IPS-15b (cell line): ENCODE results near the gene MEOX1.
"Not testable (repeated sequence)": the region's sequence is repeated elsewhere in the genome, so short reads cannot be mapped to it uniquely, and the experiment has no call there.

Experiments used
- H3K27me3 ChIP-seq: one replicate; pipeline ENCODE4 v1.6.1; 2013; ENCODE audit warnings: low read length; ENCODE audit not compliant: control insufficient read depth, insufficient read depth
- H3K36me3 ChIP-seq: one replicate; pipeline ENCODE4 v1.6.1; 2013; ENCODE audit warnings: low read length; ENCODE audit not compliant: control insufficient read depth, insufficient read depth
- H3K4me1 ChIP-seq: one replicate; pipeline ENCODE4 v1.6.1; 2013; ENCODE audit warnings: mild to moderate bottlenecking, low read length; ENCODE audit not compliant: control insufficient read depth, insufficient read depth
- H3K4me3 ChIP-seq: one replicate; pipeline ENCODE4 v1.5.1; 2013; ENCODE audit warnings: low read depth, low read length
- H3K9ac ChIP-seq: one replicate; pipeline ENCODE4 v1.6.1; 2013; ENCODE audit warnings: low read depth, mild to moderate bottlenecking, low read length
- H3K9me3 ChIP-seq: one replicate; pipeline ENCODE4 v1.6.1; 2013; ENCODE audit warnings: mild to moderate bottlenecking, low read length; ENCODE audit not compliant: control insufficient read depth, insufficient read depth

The MEOX1 gene

GRCh38 chr17:43695970-43696865 lies 34.5 kb upstream of the MEOX1 start:
- H3K4me3 ChIP-seq = no peak overlapping the region
- peaks cover 2% of the 10 kb centered on the region for H3K4me1 ChIP-seq
- H3K9me3 ChIP-seq = no peaks in the 10 kb centered on the region
- H3K9ac ChIP-seq = no peak overlapping the region
- H3K36me3 ChIP-seq = no peaks in the 10 kb centered on the region
- no peaks in the 10 kb centered on the region for H3K27me3 ChIP-seq

- Histone ChIP-seq H3K9me3 (no peaks in the 10 kb centered on the region), H3K9ac (no peak overlapping the region), H3K36me3 (no peaks in the 10 kb centered on the region), H3K4me3 (peak overlapping the region; percentile 4), H3K27me3 (no peaks in the 10 kb centered on the region), H3K4me1 (no peaks in the 10 kb centered on the region)
Observed at GRCh38 chr17:43694081-43694870, 32.6 kb upstream of the MEOX1 start.

DNA sequence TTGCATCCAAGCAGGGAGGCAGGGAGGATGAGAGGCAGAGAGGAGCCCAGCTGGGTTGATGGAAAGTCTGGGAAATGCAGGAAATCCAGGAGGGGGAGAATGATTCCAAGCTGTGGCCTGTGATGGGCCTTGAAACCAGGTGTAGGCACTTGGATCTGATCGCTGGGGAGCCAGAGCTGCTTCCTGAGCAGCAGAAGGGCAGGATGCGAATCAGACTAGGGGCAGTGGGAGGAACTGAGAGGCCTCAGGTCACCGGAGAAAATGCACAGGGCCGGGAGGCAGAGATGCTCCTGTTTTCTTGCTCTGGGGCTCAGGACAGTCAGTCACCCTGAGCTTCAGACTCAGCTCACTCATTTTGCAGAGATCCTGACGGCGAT lies 29.6 kb upstream of the MEOX1 start:
- H3K36me3 ChIP-seq = no peaks in the 10 kb centered on the region
- H3K9me3 ChIP-seq = no peaks in the 10 kb centered on the region
- no peak overlapping the region for H3K9ac ChIP-seq
- H3K4me1 ChIP-seq = no peaks in the 10 kb centered on the region
- no peaks in the 10 kb centered on the region for H3K27me3 ChIP-seq
- no peak overlapping the region for H3K4me3 ChIP-seq

DNA sequence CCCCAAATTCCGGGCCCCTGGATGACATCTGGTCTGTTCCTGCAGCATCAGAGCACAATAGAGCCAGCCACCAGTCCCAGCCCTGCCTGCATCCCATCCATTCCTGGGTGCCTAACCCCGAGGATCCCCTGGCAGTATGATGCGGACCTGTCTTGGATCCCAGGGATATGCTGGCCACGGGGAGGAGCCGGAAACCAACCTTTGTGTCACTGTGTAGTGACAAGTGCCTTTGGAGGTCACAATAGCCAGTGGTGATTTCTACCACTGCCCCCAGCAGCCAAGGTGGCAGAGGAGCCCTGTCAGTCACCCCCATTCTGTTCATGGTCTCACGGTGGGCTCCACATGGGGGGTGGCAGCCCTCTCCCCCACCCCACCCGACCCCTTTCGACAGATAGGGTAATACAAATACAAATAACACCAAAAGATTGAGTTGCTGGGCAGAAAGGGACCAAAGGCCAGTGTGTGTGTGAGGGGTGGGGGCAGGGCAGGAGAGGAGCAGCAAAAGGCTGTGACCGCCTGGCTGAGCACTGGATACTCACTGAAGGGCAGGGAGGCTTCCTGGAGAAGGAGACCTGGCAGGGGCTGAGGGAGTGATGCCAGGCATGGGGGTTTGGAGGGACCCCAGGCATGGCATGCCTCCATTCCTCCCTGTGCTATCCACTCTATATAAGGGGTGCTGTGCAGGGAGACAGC lies 29.0 kb upstream of the MEOX1 start:
- Histone ChIP-seq H3K9me3 (no peaks in the 10 kb centered on the region), H3K9ac (no peak overlapping the region), H3K36me3 (no peaks in the 10 kb centered on the region), H3K4me3 (no peak overlapping the region), H3K4me1 (no peaks in the 10 kb centered on the region), H3K27me3 (no peaks in the 10 kb centered on the region)

DNA sequence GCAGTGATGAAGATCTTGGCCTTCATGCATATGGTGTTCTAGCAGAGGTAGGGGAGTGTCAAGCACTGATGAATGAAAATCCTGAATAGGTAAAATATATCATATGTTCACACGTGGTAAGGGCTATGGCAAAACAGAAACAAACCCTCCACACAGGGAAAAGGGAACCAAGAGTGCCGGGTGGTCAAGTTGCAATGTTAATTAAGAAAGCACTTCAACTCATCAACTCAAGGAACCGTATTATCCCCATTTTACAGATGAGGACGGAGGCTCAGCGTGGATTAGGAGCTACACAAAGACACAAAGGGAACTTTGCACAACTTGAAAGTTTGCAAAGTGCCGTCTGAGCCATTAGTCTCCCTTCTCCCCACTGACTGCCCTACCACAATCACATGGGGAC lies 28.1 kb upstream of the MEOX1 start:
- Histone ChIP-seq H3K9ac (no peak overlapping the region), H3K9me3 (no peaks in the 10 kb centered on the region), H3K4me1 (no peaks in the 10 kb centered on the region), H3K36me3 (no peaks in the 10 kb centered on the region), H3K27me3 (no peaks in the 10 kb centered on the region), H3K4me3 (no peak overlapping the region)

GRCh38 chr17:43689131-43689530 lies 27.4 kb upstream of the MEOX1 start:
- no peak overlapping the region for H3K9ac ChIP-seq
- H3K9me3 ChIP-seq = no peaks in the 10 kb centered on the region
- no peak overlapping the region for H3K4me3 ChIP-seq
- H3K36me3 ChIP-seq = no peaks in the 10 kb centered on the region
- H3K27me3 ChIP-seq = no peaks in the 10 kb centered on the region
- H3K4me1 ChIP-seq = no peaks in the 10 kb centered on the region

DNA sequence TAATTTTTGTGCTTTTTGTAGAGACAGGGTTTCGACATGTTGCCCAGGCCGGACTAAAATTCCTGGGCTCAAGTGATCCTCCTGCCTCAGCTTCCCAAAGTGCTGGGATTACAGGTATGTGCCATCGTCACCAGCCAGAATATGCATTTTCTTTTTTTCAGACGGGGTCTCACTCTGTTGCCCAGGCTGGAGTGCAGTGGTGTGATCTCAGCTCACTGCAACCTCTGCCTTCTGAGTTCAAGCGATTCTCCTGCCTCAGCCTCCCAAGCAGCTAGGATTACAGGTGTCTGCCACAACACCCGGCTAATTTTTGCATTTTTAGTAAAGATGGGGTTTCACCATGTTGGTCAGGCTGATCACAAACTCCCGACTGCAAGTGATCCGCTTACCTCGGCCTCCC lies 25.2 kb upstream of the MEOX1 start:
- H3K9ac ChIP-seq, H3K4me3 ChIP-seq, H3K36me3 ChIP-seq, H3K27me3 ChIP-seq, H3K4me1 ChIP-seq, H3K9me3 ChIP-seq: not testable (repeated sequence)

- H3K4me3 ChIP-seq = no peak overlapping the region
- H3K9ac ChIP-seq = no peak overlapping the region
- H3K27me3 ChIP-seq = no peaks in the 10 kb centered on the region
- peaks cover 5% of the 10 kb centered on the region for H3K4me1 ChIP-seq
- H3K36me3 ChIP-seq = no peaks in the 10 kb centered on the region
- no peaks in the 10 kb centered on the region for H3K9me3 ChIP-seq
Observed at GRCh38 chr17:43683928-43684653, 22.4 kb upstream of the MEOX1 start.

DNA sequence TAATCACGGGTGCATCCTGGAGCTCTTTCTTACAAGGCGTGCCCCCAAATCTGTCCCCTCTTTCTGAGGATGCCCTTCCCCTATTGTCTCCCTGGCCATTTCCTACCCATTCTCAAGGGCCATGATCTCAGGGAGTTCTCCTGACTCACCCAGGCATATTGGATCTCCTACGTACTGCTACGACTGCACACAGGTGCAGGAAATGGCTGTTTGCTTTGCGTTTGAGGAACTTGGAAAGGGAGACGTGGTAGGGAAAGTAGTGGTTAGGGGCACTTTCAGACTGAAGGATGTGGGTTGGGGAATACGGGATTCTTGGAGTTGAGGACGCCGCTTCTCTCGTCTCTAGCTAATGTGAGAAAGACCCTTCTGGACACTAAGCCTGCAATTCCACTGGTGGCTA lies 18.7 kb upstream of the MEOX1 start:
- Histone ChIP-seq H3K9ac (no peak overlapping the region), H3K27me3 (no peaks in the 10 kb centered on the region), H3K4me1 (peaks cover 12% of the 10 kb centered on the region), H3K4me3 (no peak overlapping the region), H3K36me3 (no peaks in the 10 kb centered on the region), H3K9me3 (no peaks in the 10 kb centered on the region)

- peaks cover 12% of the 10 kb centered on the region for H3K4me1 ChIP-seq
- H3K9ac ChIP-seq = no peak overlapping the region
- no peak overlapping the region for H3K4me3 ChIP-seq
- H3K27me3 ChIP-seq = no peaks in the 10 kb centered on the region
- no peaks in the 10 kb centered on the region for H3K9me3 ChIP-seq
- H3K36me3 ChIP-seq = no peaks in the 10 kb centered on the region
Observed at GRCh38 chr17:43679911-43680310, 18.2 kb upstream of the MEOX1 start.

DNA sequence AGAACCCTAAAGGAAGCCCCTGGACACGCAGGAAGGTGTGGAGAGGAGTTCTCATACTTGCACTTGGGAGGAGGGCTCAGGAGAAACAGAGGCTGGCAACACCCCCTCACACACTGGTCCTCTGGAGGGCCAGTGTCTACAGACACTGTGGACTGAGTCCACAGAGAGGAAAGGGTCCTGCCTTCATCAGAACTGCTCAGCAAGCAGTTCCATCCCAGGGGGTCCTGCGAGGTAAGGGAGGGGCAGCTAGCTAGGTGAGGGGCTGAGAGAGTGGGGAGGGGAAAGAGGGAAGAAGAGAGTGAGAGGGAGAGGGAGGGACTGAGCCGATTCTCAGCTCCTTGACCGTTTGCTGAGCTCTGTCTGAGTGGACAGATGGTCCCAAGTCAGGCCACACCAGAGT lies 17.7 kb upstream of the MEOX1 start:
- H3K4me1 ChIP-seq = peaks cover 12% of the 10 kb centered on the region
- H3K27me3 ChIP-seq = no peaks in the 10 kb centered on the region
- H3K9ac ChIP-seq = no peak overlapping the region
- no peaks in the 10 kb centered on the region for H3K36me3 ChIP-seq
- H3K9me3 ChIP-seq = no peaks in the 10 kb centered on the region
- no peak overlapping the region for H3K4me3 ChIP-seq
